NCI-H2107 (cell line): ENCODE results near the gene PDCD7.
"Not testable (repeated sequence)": the region's sequence is repeated elsewhere in the genome, so short reads cannot be mapped to it uniquely, and the experiment has no call there.

Experiments
- DNase-seq: peaks from one replicate; lab custom pipeline; 2025; lab: John Stamatoyannopoulos, UW

Gene PDCD7

GRCh38 chr15:65115542-65115941, 18.1 kb downstream of the PDCD7 start:
- peak; percentile 3 for DNase-seq

- no peak for DNase-seq
Observed at GRCh38 chr15:65115086-65115485, 18.5 kb downstream of the PDCD7 start, which contains the start of gene UBAP1L. Gene UBAP1L (minus strand): TSS chr15:65115200. CDS start chr15:65106215, 8,985 bp downstream.

- DNase-seq, result no peak
Observed at GRCh38 chr15:65110676-65111292, 22.8 kb downstream of the PDCD7 start.

GRCh38 chr15:65106011-65106590, 27.5 kb downstream of the PDCD7 start:
- DNase-seq, result no peak

GRCh38 chr15:65105038-65105437, 28.6 kb downstream of the PDCD7 start:
- DNase-seq, result no peak

GRCh38 chr15:65102912-65103311, 30.7 kb downstream of the PDCD7 start:
- no peak for DNase-seq

GRCh38 chr15:65101891-65102708, 31.5 kb downstream of the PDCD7 start:
- DNase-seq, result no peak

- DNase-seq, result no peak
Observed at GRCh38 chr15:65101411-65101890, 32.2 kb downstream of the PDCD7 start.

GRCh38 chr15:65100442-65100841, 33.2 kb downstream of the PDCD7 start:
- no peak for DNase-seq

GRCh38 chr15:65099801-65100200, 33.8 kb downstream of the PDCD7 start:
- DNase-seq, result not testable (repeated sequence)

- DNase-seq, result no peak
Observed at GRCh38 chr15:65099336-65099735, 34.3 kb downstream of the PDCD7 start.

GRCh38 chr15:65097651-65098263, 35.9 kb downstream of the PDCD7 start:
- DNase-seq, result no peak

- no peak for DNase-seq
Observed at GRCh38 chr15:65096481-65097385, 36.9 kb downstream of the PDCD7 start.

- no peak for DNase-seq
Observed at GRCh38 chr15:65095747-65096104, 37.9 kb downstream of the PDCD7 start.

- no peak for DNase-seq
Observed at GRCh38 chr15:65095011-65095746, 38.4 kb downstream of the PDCD7 start.

- DNase-seq, result no peak
Observed at GRCh38 chr15:65094294-65094995, 39.2 kb downstream of the PDCD7 start.

GRCh38 chr15:65093793-65094170, 39.8 kb downstream of the PDCD7 start:
- DNase-seq, result not testable (repeated sequence)

GRCh38 chr15:65092911-65093792, 40.5 kb downstream of the PDCD7 start:
- DNase-seq, result no peak
